OCI-LY7 (cell line): ENCODE results near the gene EIF1B.
"Not testable (repeated sequence)": the region's sequence is repeated elsewhere in the genome, so short reads cannot be mapped to it uniquely, and the experiment has no call there.

Experiments
- EZH2phosphoT487 ChIP-seq: fragments of 200-600 bp; sonication (generic); IDR thresholded peaks from 2 replicates; pipeline ENCODE4 v1.6.1; 2018; ENCODE audit warnings: low read depth, borderline replicate concordance, mild to moderate bottlenecking, mixed run types, antibody characterized with exemption, low read length, moderate library complexity, mixed read lengths
- TF ChIP-seq, protein P1 (sequence below): fragments of 200-600 bp; sonication (generic); conservative IDR thresholded peaks from 2 replicates; pipeline ENCODE4 v1.5.1; 2014; ENCODE audit warnings: mild to moderate bottlenecking, antibody characterized with exemption, low read length, moderate library complexity, mixed read lengths

DNA sequence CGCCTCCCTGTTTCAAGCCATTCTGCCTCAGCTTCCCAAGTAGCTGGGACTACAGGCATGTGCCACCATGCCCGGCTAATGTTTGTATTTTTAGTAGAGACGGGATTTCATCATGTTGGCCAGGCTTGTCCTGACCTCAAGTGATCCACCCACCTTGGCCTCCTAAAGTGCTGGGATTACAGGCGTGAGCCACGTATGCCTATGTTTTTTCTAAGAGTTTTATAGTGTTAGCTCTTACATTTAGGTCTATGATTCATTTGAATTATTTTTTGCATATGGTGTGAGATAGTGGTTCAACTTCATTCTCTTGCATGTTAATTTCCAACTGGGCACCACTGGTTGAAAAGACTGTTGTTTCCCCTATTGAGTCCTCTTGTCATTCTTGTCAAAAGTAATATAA, 26.4 kb upstream of the EIF1B start:
- TF ChIP-seq, protein P1, sequence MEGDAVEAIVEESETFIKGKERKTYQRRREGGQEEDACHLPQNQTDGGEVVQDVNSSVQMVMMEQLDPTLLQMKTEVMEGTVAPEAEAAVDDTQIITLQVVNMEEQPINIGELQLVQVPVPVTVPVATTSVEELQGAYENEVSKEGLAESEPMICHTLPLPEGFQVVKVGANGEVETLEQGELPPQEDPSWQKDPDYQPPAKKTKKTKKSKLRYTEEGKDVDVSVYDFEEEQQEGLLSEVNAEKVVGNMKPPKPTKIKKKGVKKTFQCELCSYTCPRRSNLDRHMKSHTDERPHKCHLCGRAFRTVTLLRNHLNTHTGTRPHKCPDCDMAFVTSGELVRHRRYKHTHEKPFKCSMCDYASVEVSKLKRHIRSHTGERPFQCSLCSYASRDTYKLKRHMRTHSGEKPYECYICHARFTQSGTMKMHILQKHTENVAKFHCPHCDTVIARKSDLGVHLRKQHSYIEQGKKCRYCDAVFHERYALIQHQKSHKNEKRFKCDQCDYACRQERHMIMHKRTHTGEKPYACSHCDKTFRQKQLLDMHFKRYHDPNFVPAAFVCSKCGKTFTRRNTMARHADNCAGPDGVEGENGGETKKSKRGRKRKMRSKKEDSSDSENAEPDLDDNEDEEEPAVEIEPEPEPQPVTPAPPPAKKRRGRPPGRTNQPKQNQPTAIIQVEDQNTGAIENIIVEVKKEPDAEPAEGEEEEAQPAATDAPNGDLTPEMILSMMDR, result not testable (repeated sequence)
- TF ChIP-seq EZH2phosphoT487, result not testable (repeated sequence)
